8988T (cell line): ENCODE measurements around the gene TRIM66.

Experiments
- DNase-seq: peaks from one replicate; pipeline ENCODE4 v3.0.0; 2011

Gene TRIM66

GRCh38 chr11:8646873-8647272 lies 35.6 kb downstream of the TRIM66 start:
- DNase-seq = no peak

- DNase-seq = no peak
Measured at GRCh38 chr11:8642196-8642841, 40.1 kb downstream of the TRIM66 start.

DNA sequence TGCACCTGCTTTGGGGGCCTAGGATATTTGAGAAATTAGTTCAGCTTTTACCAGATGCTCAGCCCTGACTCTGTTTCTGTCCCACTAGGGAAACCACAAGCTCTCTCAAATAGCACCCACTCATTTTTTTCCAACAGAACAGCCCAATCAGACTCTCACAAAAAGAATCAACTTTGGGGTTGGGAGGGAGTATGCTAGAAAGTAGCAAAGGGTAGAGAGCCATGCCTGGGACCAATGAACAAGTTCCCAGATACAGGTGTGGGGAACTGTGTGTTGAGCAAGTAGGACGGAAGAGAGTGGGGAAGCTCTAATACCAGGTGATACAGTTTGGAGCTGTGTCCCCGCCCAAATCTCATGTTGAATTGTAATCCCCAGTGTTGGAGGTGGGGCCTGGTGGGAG lies 41.1 kb downstream of the TRIM66 start:
- no peak for DNase-seq

GRCh38 chr11:8640267-8640906 lies 42.1 kb downstream of the TRIM66 start:
- DNase-seq = no peak

- no peak for DNase-seq
Measured at GRCh38 chr11:8639655-8640054, 42.8 kb downstream of the TRIM66 start.

- no peak for DNase-seq
Measured at GRCh38 chr11:8638300-8638699, 44.2 kb downstream of the TRIM66 start.

- no peak for DNase-seq
Measured at GRCh38 chr11:8636127-8636526, 46.3 kb downstream of the TRIM66 start.

DNA sequence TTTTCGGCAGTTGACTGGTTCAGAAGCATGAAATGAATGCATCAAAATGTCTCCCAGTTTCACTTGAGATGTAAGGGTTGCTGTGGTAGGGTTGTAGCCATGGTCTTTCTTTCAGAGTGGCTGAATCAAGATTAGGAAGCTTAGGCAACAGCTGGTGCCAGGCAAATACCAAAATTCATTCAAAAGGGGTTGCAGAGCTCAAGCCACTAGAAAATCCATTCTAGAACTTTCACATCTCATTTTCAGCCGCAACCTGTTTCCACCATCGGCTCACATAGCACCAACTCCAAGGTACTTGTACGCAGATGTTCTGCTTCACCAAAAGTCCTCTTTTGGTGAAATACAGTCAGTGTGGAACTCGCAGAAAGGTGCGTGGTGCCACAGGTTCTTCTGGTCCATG lies 48.0 kb downstream of the TRIM66 start:
- no peak for DNase-seq

DNA sequence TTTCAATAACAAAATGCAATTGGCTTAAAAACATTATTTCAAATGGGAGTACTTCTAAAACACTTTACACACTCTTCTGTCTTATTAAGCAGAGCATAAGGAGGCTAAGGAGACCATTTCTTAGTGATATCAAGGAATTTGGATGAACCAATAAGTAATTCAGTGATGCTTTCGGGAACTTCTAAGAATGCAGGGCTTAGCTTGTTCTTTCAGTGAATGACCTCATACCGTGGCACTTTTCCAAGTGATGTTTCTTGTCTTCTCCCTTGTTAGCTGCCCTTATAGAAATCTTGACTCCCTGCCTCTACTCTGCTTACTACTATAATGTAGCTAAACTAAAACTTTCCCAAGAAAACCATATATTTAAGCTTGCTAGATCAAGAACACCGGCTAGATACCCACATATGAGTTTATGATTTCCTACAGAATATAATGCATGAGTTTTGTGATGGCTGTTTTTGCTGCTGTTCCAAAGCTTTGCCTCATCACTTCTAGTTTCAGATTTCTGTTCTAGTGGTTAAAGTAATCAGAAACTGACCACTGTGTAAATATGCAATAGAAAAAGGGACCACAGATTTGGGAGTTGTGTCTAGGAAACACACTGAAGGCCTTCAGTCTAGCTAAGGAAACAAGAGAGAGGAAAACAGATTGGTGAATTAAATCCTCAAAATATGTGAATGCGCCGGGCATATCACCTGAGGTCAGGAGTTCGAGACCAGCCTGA lies 50.9 kb downstream of the TRIM66 start:
- DNase-seq = no peak

GRCh38 chr11:8624698-8625097 lies 57.8 kb downstream of the TRIM66 start:
- DNase-seq = no peak

DNA sequence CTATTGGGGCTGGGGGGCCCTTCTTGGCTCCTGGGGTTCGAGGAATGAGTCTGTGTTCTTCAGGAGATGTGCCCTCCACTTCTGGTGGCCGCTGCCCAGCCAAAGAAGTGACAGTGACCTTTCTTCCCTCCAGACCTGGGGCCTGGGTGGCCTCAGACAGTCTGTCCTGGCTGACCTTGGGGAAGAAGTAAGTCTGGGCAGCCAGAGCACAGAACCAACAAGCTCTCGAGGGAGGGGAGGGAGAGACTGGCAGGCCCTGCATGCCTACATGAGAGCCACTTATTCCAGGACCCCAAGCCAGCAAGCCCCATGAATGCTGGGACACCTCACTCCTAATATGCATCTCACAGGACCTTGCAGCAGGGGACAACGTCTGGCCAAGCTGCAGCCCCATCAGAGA lies 61.3 kb downstream of the TRIM66 start:
- no peak for DNase-seq

GRCh38 chr11:8617063-8617462 lies 65.4 kb downstream of the TRIM66 start:
- no peak for DNase-seq

DNA sequence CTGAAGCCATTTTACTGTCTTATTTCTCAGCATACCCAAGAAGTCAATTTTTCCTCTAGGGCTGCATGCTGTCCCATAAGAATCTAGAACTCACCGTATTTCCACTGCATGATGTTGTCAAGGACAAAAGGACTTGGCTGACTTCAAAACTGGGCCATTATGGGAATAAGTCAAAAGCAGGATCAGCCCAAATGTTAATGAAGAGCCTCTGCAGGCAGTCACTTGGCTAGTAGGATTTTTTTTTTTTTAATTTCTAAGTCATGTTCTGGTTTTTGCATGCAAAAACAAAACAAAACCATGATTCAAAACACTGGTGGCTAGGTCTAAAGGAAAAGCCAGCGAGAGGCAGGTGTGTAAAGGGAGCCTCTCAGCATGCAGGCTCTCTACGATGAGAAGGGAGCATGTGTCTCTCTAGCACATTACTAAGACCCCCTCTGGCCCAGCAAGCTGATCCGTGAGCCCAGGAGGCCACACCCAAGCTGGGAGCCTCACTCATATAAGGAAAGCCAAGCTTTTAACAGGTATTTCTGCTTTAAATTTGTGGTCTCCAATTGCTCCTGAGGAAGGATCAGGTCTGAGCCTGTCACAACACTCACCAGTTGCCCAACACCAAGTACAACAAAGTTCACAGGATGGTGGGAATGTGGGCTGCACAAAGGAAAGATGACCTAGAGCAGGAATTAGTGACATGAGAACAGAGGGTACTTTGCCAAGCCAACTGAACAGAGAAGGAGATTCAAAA lies 67.0 kb downstream of the TRIM66 start:
- no peak for DNase-seq

GRCh38 chr11:8614497-8614896 lies 68.0 kb downstream of the TRIM66 start:
- DNase-seq = no peak

DNA sequence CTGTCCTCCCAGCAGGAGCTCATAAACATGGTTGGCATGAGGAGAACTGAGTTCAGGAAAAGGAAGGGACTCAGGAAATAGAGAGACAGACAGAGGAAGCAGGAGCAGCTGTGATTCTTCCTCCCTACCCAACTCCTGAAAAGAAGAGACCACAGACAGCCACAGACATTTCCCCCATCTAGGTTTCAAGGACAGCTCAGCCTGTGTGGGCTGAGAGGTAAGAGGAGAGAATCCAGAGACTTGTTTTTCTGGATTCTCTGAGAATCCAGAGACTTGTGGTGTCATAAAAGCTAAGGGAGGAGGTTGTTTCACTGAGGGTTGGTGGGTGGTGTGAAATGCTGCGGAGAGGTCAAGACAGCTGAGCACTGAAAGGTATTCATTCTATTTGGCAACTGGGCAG lies 69.4 kb downstream of the TRIM66 start:
- DNase-seq = no peak

- DNase-seq = no peak
Measured at GRCh38 chr11:8612522-8612921, 69.9 kb downstream of the TRIM66 start.

- DNase-seq = no peak
Measured at GRCh38 chr11:8610532-8611116, 71.8 kb downstream of the TRIM66 start.

DNA sequence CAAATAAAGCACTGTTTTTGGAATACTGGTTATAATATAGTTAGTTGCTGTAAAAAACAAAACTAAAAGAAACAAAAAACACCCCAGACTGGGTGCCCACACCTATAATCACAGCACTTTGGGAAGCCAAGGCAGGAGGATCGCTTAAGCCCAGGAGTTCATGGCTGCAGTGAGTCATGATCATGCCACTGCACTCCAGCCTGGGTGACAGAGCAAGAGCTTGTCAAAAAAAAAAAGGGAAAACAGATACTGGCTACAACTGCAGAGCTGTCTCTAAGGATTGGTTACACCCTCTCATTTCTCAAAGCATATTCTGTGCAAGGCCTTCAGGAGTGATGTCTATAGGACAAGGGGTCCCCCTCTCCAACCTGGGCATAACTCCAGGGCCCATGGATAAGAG lies 73.8 kb downstream of the TRIM66 start:
- no peak for DNase-seq

DNA sequence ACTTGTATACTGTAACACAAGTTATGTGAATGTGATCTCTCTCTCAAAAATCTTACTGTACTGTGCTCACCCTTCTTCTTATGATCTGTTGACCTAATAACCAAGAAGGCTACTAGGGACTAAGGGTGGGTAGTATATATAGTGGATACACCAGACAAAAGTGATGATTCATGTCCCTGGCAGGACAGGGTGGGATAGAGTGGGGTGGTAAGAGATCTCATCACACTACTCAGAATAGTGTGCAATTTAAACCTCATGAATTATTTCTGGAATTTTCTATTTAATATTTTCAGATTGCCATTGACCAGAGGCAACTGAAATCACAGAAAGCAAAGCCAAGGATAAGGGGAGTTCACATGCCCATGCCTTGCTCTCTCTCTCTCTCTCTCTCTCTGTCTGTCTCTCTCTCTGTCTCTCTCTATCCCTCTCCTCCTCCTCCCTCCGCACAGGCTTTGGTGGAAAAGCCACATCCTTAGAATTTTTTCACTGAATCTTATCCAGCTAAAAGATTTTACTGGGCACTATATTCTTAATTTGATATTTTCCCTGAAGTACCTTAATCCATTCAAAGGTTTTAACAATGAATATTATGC lies 76.4 kb downstream of the TRIM66 start:
- DNase-seq = no peak

DNA sequence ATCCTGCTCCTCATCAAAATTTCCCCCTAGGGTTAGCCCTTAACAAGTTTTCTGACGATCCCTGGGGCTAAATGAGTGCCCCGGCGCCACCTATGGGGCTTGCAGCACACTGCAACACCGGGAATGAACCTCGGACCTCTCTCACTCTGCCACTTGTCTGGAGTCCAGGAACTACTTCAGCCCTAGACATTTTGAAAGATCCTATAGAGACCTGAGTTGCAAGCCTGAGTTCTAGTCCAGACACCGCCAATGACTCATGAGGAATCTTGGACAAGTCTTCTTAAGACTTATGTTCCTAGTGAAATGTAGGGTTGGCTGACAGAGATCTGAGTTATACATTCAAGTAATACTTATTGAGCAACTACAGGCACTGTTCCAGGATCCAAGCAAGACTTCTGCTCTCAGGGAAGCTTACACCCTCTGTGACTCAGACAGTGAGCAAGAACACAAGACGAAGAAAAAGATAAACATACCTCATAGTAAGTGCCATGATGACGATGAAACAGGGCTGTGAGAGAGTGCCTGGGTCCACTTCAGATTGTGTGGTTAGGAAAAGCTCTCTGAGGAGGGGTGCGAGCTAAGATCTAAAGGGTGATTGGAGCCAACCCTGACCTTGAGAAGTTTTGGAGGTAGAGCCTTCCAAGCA lies 78.3 kb downstream of the TRIM66 start:
- no peak for DNase-seq

DNA sequence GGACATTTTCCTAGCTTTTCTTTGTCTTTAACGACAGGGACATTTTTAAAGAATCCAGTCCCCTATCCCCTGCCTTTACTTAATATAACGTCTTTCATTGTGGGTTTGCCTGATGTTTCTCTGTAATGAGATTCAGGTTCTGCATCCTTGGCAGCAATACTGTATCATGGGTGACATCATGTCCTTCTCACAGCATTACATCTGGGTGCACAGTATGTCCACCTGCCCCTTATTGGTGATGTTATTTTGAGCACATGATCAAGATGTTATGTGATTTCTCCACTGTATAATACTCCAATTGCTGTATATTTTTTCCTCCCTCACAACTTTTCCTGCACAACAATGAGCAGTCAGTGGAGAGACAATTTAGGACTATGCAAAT lies 78.8 kb downstream of the TRIM66 start:
- no peak for DNase-seq

- DNase-seq = no peak
Measured at GRCh38 chr11:8601376-8602133, 80.9 kb downstream of the TRIM66 start.
